Measurements from ENCODE around the gene PDXK. TPM values are rescaled to one million over a fixed set of nuclear protein-coding genes. Genes with fewer than 3 reads are reported as not detected.

The PDXK gene
- total and polyA plus RNA-seq, 2 of the 8 experiments (the other 6 are each of a cell fraction or from before 2014, with no cell fraction given) = 78.0 to 112 TPM

DNA sequence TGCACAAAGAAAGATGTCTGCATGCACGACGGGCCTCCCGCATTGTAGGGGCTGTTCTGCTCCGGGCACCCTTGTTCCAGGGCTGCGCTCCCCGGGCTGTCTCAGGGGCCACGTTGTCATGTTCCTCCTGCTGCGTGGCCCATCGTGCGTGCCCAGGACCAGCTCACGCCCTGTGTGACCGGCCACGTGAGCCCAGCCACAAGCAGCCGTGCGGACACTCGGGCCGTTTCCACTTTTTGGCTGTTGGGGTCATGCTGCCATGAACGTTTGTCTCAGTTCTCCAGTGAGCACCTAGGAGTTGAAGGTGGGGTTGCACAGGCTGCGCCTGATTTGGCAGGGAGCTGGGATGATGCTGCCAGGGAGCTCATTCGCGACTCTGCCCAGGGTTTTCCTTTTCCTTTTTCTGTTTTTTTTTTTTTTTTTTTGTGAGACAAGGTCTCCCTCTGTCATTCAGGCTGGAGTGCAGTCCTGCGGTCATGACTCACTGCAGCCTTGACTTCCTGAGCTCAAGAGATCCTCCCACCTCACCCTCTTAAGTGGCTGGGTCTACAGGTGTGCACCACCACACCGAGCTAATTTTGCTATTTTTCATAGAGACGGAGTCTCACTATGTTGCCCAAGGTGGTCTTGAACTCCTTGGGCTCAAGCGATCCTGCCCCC lies 17.4 kb downstream of the PDXK start:
- Histone ChIP-seq H2BK5ac (ENCODE audit: low read depth, low read length) (no peak overlapping the region), H3K23ac (ENCODE audit: insufficient read length) (no peak overlapping the region), H3K4me3 (ENCODE audit: extremely low read depth in 1 of 4, insufficient read depth in 2 of 4, low read depth in 3 of 4, low read length in 4 of 4) (no peak overlapping the region), H3K4me2 (ENCODE audit: insufficient read depth in 1 of 2, low read depth in 2 of 2, low read length in 2 of 2) (no peak overlapping the region), H3K27me3 (replicated peaks in 1 of 4; ENCODE audit: control insufficient read depth in 3 of 4, extremely low read depth in 1 of 4, insufficient read depth in 3 of 4, low read length in 3 of 4) (no peaks in the 10 kb centered on the region), H2AFZ (ENCODE audit: low read length) (no peak overlapping the region), H2BK12ac (ENCODE audit: low read depth, low read length) (no peak overlapping the region), H3K36me3 (ENCODE audit: control insufficient read depth in 2 of 4, insufficient read depth in 4 of 4, low read length in 3 of 4) (no peaks in the 10 kb centered on the region), H3K23me2 (ENCODE audit: low read depth, low read length) (no peaks in the 10 kb centered on the region), H3K79me2 (ENCODE audit: control insufficient read depth in 1 of 2, insufficient read depth in 2 of 2, low read length in 2 of 2) (peaks cover 0 to 16% of the 10 kb centered on the region in 2 experiments; a peak in 1 of 4 replicates), H2AK5ac (ENCODE audit: low read depth, low read length) (no peak overlapping the region), H3K18ac (ENCODE audit: extremely low read depth, low read length) (no peak overlapping the region), H2BK120ac (replicated peaks; ENCODE audit: low read depth, low read length) (no peak overlapping the region), H4K91ac (replicated peaks; ENCODE audit: insufficient read length, low read length) (no peak overlapping the region), H4K8ac (ENCODE audit: extremely low read depth, insufficient read depth, low read length) (no peak overlapping the region), H4K20me1 (replicated peaks in 1 of 2; ENCODE audit: control insufficient read depth in 1 of 2, insufficient read depth in 2 of 2, low read length in 2 of 2) (peaks cover 4 to 25% of the 10 kb centered on the region in 2 experiments), H2BK20ac (ENCODE audit: low read length) (no peak overlapping the region), H3K27ac (ENCODE audit: low read depth, low read length) (no peak overlapping the region), H3K4me1 (replicated peaks in 1 of 4; ENCODE audit: control insufficient read depth in 3 of 4, insufficient read depth in 4 of 4, low read length in 3 of 4) (peaks cover 0 to 9% (median 4%) of the 10 kb centered on the region in 4 experiments; a peak in 5 of 7 replicates), H3K79me1 (ENCODE audit: low read depth, low read length) (no peaks in the 10 kb centered on the region; the same call in 1 of the 2 replicates), H3K14ac (ENCODE audit: insufficient read length) (no peak overlapping the region), H3K56ac (replicated peaks; ENCODE audit: insufficient read length, low read depth, low read length) (no peak overlapping the region), H3K9me3 (ENCODE audit: insufficient read depth in 2 of 2, low read depth in 1 of 2, low read length in 1 of 2) (no peaks in the 10 kb centered on the region), H2BK15ac (ENCODE audit: low read length) (no peak overlapping the region), H3K9ac (replicated peaks in 1 of 4; ENCODE audit: extremely low read depth in 1 of 4, low read depth in 3 of 4, low read length in 3 of 4) (no peak overlapping the region), H4K5ac (ENCODE audit: insufficient read length, low read depth, low read length) (no peak overlapping the region), H3K4ac (replicated peaks; ENCODE audit: insufficient read length, low read depth, low read length) (no peak overlapping the region)
- CTCF ChIA-PET (ENCODE audit: partially characterized antibody) = interaction anchor here (0.9 to 1.7 kb wide), 3 partner anchors 9 to 53 kb away, joined by 3 to 5 read pairs (median 3); partner anchors contain the start of gene RRP1
- FAIRE-seq (no peak), DNase-seq (ENCODE audit: low read depth in 1 of 2, low spot score in 2 of 2) (no peak)
- POLR2A ChIA-PET (ENCODE audit: partially characterized antibody) = interaction anchor here (0.9 to 4.3 kb wide), 3 partner anchors 10 to 16 kb away, joined by 3 to 17 read pairs (median 5); no protein-coding TSS in a partner anchor
- 95% methylated on average over 25 of the region's 25 CpGs; no CpG with 5 or more reads in 1 of the 2 experiments for WGBS, 2 experiments (ENCODE audit: extremely low coverage in 1 of 2, insufficient coverage in 1 of 2, insufficient read length in 1 of 2, insufficient replicate concordance in 2 of 2, low coverage in 1 of 2, low lambda C conversion rate in 2 of 2, missing lambda C conversion rate in 1 of 2)
- TF ChIP-seq CHD1 (IDR thresholded peaks at IDR 0.05; ENCODE audit: low read depth, low read length) (no peak), BRCA1 (IDR thresholded peaks at IDR 0.05; ENCODE audit: low read depth, low read length) (no peak), GTF2F1 (IDR thresholded peaks at IDR 0.05; ENCODE audit: borderline replicate concordance, low read depth, low read length) (no peak), BACH1 (IDR thresholded peaks at IDR 0.05; ENCODE audit: low read length) (no peak), POLR2A (IDR thresholded peaks at IDR 0.05; ENCODE audit: control extremely low read depth in 1 of 2, low read depth in 2 of 2, low read length in 2 of 2) (no peak), RFX5 (IDR thresholded peaks at IDR 0.05; ENCODE audit: borderline replicate concordance, low read depth, low read length) (no peak), RAD21 (IDR thresholded peaks at IDR 0.05 in 1 of 2, conservative IDR thresholded peaks at IDR 0.05 in 1 of 2; ENCODE audit: low read depth in 2 of 2, low read length in 2 of 2) (no peak), GABPA (IDR thresholded peaks at IDR 0.05; ENCODE audit: borderline replicate concordance, insufficient read depth, low read length) (no peak), EGR1 (IDR thresholded peaks at IDR 0.05; ENCODE audit: borderline replicate concordance, low read depth, low read length) (no peak), SP1 (IDR thresholded peaks at IDR 0.05; ENCODE audit: low read depth, low read length) (no peak), CREB1 (IDR thresholded peaks at IDR 0.05) (no peak), HDAC6 (IDR thresholded peaks at IDR 0.05; ENCODE audit: low read depth, low read length) (no peak)
- TF ChIP-seq, protein P1, sequence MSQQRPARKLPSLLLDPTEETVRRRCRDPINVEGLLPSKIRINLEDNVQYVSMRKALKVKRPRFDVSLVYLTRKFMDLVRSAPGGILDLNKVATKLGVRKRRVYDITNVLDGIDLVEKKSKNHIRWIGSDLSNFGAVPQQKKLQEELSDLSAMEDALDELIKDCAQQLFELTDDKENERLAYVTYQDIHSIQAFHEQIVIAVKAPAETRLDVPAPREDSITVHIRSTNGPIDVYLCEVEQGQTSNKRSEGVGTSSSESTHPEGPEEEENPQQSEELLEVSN (IDR thresholded peaks at IDR 0.05) = no peak

All from H1 (cell line).